Measurements from ENCODE around the gene ALG12.
"Not testable (repeated sequence)": the region's sequence is repeated elsewhere in the genome, so short reads cannot be mapped to it uniquely, and the experiment has no call there.

ALG12 gene

GRCh38 chr22:49948116-49948957 lies 30.1 kb upstream of the ALG12 start:
- DNase-seq (ENCODE audit: extremely low read depth, low read depth): no peak
- no peak for TF ChIP-seq CTCF (IDR thresholded peaks at IDR 0.05; ENCODE audit: low read depth, low read length)

- no peak for DNase-seq (ENCODE audit: extremely low read depth, low read depth)
- no peak for TF ChIP-seq CTCF (IDR thresholded peaks at IDR 0.05; ENCODE audit: low read depth, low read length)
Observed at GRCh38 chr22:49947296-49947622, 29.0 kb upstream of the ALG12 start.

- no peak for DNase-seq (ENCODE audit: extremely low read depth, low read depth)
- TF ChIP-seq CTCF (IDR thresholded peaks at IDR 0.05; ENCODE audit: low read depth, low read length): no peak
Observed at GRCh38 chr22:49946612-49947295, 28.5 kb upstream of the ALG12 start.

- DNase-seq (ENCODE audit: extremely low read depth, low read depth): not testable (repeated sequence)
Observed at GRCh38 chr22:49945042-49945794, 27.0 kb upstream of the ALG12 start.

GRCh38 chr22:49944399-49944891 lies 26.2 kb upstream of the ALG12 start:
- no peak for DNase-seq (ENCODE audit: extremely low read depth, low read depth)

GRCh38 chr22:49943771-49944398 lies 25.6 kb upstream of the ALG12 start:
- DNase-seq (ENCODE audit: extremely low read depth, low read depth): no peak
- TF ChIP-seq CTCF (IDR thresholded peaks at IDR 0.05; ENCODE audit: low read depth, low read length): no peak

More at GRCh38 chr22:49944399-49944891, 26.2 kb upstream of the ALG12 start:
- TF ChIP-seq CTCF (IDR thresholded peaks at IDR 0.05; ENCODE audit: low read depth, low read length): no peak

GRCh38 chr22:49943405-49943765 lies 25.1 kb upstream of the ALG12 start:
- no peak for DNase-seq (ENCODE audit: extremely low read depth, low read depth)
- no peak for TF ChIP-seq CTCF (IDR thresholded peaks at IDR 0.05; ENCODE audit: low read depth, low read length)

All from AG09319 (cell line).